ENCODE measurements around the gene ZNF440.

DNA sequence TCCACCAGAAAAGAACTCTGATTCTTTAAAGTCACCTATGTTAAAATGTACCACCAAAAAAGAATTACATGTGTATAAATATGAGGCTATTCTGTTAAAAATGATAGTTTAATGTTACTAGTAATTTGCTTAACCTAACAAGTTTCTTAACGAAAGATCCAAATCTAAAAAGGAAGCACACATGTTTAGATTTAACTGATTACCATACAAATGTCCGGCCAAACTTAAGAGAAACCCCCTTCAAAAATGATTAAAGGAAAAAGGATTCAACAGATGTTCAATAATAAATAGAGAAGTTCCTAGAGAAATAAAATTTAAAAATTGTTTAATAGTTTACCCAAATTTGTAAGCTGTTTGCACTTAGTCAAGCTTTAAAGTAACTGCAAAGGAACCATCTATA is 68.5 kb downstream of the ZNF440 start:
- TF ChIP-seq EZH2 (IDR thresholded peaks at IDR 0.05; ENCODE audit: insufficient read depth, poor library complexity, severe bottlenecking) (no peak), EZH2phosphoT487 (IDR thresholded peaks at IDR 0.05; ENCODE audit: insufficient read depth, low read depth) (no peak)

All from GM23248 (cell line).